HEK293 (cell line): ENCODE results near the gene MYL9.

Experiments
- CTCF ChIA-PET: fragments of 350-600 bp; formaldehyde crosslinking; extraction: SDS; loops from one replicate; lab custom pipeline; 2021; ENCODE audit warnings: antibody characterized with exemption; lab: Yijun Ruan, JAX
- POLR2A ChIA-PET: fragments of 300-600 bp; formaldehyde crosslinking; extraction: SDS; loops from one replicate; lab custom pipeline; 2020; ENCODE audit warnings: antibody characterized with exemption, inconsistent platforms; lab: Yijun Ruan, JAX
- H3K27ac ChIP-seq: fragments of 200-500 bp; sonication (Bioruptor generic); 2 replicates; pipeline ENCODE4 v1.5.1; 2014; ENCODE audit warnings: low read depth, low read length, control low read depth, inconsistent platforms; ENCODE audit errors: extremely low read depth
- H3K36me3 ChIP-seq, 2 experiments: fragments of 200-500 bp in 1 of 2; sonication (Bioruptor generic) in 1 of 2; 1 replicate in 1 of 2; 2 replicates in 1 of 2; pipeline ENCODE4 v1.5.1; 2014 to 2017; ENCODE audit warnings: inconsistent platforms in 2 of 2, low read length in 2 of 2; ENCODE audit not compliant: control insufficient read depth in 2 of 2, insufficient read depth in 1 of 2
- H3K4me1 ChIP-seq: fragments of 200-500 bp; sonication (Bioruptor generic); 2 replicates; pipeline ENCODE4 v1.5.1; 2014; ENCODE audit warnings: mild to moderate bottlenecking, low read length, inconsistent platforms; ENCODE audit not compliant: control insufficient read depth, insufficient read depth
- H3K4me3 ChIP-seq: 2 replicates; pipeline ENCODE4 v1.5.1; 2011; ENCODE audit warnings: low read depth, mild to moderate bottlenecking, control low read depth, low read length, moderate library complexity
- H3K9me3 ChIP-seq: fragments of 200-500 bp; sonication (Bioruptor generic); 2 replicates; pipeline ENCODE4 v1.5.1; 2014; ENCODE audit warnings: low read depth, low read length, inconsistent platforms; ENCODE audit not compliant: control insufficient read depth, insufficient read depth
- OVOL3 ChIP-seq: fragments of 450-650 bp; formaldehyde crosslinking; IDR thresholded peaks from 2 replicates; pipeline ENCODE4 v1.5.1; 2016; ENCODE audit warnings: missing biosample characterization, missing genetic modification characterization
- PRDM1 ChIP-seq: fragments of 450-650 bp; formaldehyde crosslinking; IDR thresholded peaks from 2 replicates; pipeline ENCODE4; 2016; ENCODE audit warnings: missing biosample characterization, missing genetic modification characterization
- SP7 ChIP-seq: fragments of 450-650 bp; formaldehyde crosslinking; IDR thresholded peaks from 2 replicates; pipeline ENCODE4 v1.5.1; 2016; ENCODE audit warnings: missing biosample characterization, missing genetic modification characterization
- ZBTB10 ChIP-seq: fragments of 450-650 bp; formaldehyde crosslinking; IDR thresholded peaks from 2 replicates; pipeline ENCODE4 v1.5.1; 2016; ENCODE audit warnings: missing biosample characterization, missing genetic modification characterization
- ZBTB11 ChIP-seq: fragments of 450-650 bp; formaldehyde crosslinking; conservative IDR thresholded peaks from 2 replicates; pipeline ENCODE4 v1.5.1; 2016; ENCODE audit warnings: low read depth, missing biosample characterization, missing genetic modification characterization
- ZEB2 ChIP-seq: fragments of 450-650 bp; formaldehyde crosslinking; IDR thresholded peaks from 2 replicates; pipeline ENCODE4 v1.5.1; 2016; ENCODE audit warnings: missing biosample characterization, missing genetic modification characterization
- ZNF112 ChIP-seq: fragments of 450-650 bp; formaldehyde crosslinking; IDR thresholded peaks from 2 replicates; pipeline ENCODE4 v1.5.0; 2017; ENCODE audit warnings: missing biosample characterization, missing genetic modification characterization
- ZNF140 ChIP-seq: fragments of 450-650 bp; formaldehyde crosslinking; IDR thresholded peaks from 2 replicates; pipeline ENCODE4 v1.5.1; 2016; ENCODE audit warnings: missing biosample characterization, missing genetic modification characterization
- ZNF239 ChIP-seq: fragments of 450-650 bp; formaldehyde crosslinking; IDR thresholded peaks from 2 replicates; pipeline ENCODE4 v1.5.1; 2016; ENCODE audit warnings: missing biosample characterization, missing genetic modification characterization
- ZNF561 ChIP-seq: fragments of 450-650 bp; IDR thresholded peaks from 2 replicates; pipeline ENCODE4 v1.5.1; 2018; ENCODE audit warnings: missing biosample characterization, missing genetic modification characterization, borderline replicate concordance
- ZNF677 ChIP-seq: fragments of 450-650 bp; IDR thresholded peaks from 2 replicates; pipeline ENCODE4 v1.5.0; 2018; ENCODE audit warnings: missing biosample characterization, mild to moderate bottlenecking, missing genetic modification characterization, moderate library complexity
- ZNF785 ChIP-seq: fragments of 450-650 bp; formaldehyde crosslinking; IDR thresholded peaks from 2 replicates; pipeline ENCODE4 v1.5.1; 2016; ENCODE audit warnings: missing biosample characterization, missing genetic modification characterization
- ZNF791 ChIP-seq: fragments of 450-650 bp; formaldehyde crosslinking; IDR thresholded peaks from 2 replicates; pipeline ENCODE4 v1.5.1; 2016; ENCODE audit warnings: missing biosample characterization, missing genetic modification characterization
- ZNF843 ChIP-seq: fragments of 450-650 bp; formaldehyde crosslinking; IDR thresholded peaks from 2 replicates; pipeline ENCODE4 v1.5.1; 2016; ENCODE audit warnings: missing biosample characterization, missing genetic modification characterization
- TF ChIP-seq, protein P1 (sequence below): fragments of 450-650 bp; formaldehyde crosslinking; IDR thresholded peaks from 2 replicates; pipeline ENCODE4 v1.5.1; 2016; ENCODE audit warnings: missing biosample characterization, missing genetic modification characterization
- TF ChIP-seq, protein P2 (sequence below): fragments of 450-650 bp; formaldehyde crosslinking; IDR thresholded peaks from 2 replicates; pipeline ENCODE4 v1.5.1; 2016; ENCODE audit warnings: missing biosample characterization, missing genetic modification characterization, borderline replicate concordance

Gene MYL9

DNA sequence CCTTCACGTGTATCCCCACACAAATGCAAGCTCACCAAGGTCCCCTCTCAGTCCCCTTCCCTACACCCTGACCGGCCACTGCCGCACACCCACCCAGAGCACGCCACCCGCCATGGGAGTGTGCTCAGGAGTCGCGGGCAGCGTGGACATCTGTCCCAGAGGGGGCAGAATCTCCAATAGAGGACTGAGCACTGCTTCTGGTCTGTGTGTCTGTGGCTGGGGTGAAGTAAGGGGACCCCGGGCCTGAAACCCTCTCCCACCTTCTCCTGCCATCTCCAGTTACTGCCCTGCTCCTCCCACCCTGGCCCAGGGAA, 8.3 kb downstream of the MYL9 start:
- Histone ChIP-seq H3K4me3 (no peak overlapping the region), H3K4me1 (no peaks in the 10 kb centered on the region), H3K9me3 (no peaks in the 10 kb centered on the region), H3K36me3 (no peaks in the 10 kb centered on the region), H3K27ac (no peak overlapping the region)
- CTCF ChIA-PET, result no interaction called here
- TF ChIP-seq OVOL3, result no peak
- TF ChIP-seq ZNF112 (tag by site-specific recombination), result no peak
- TF ChIP-seq, protein P1, sequence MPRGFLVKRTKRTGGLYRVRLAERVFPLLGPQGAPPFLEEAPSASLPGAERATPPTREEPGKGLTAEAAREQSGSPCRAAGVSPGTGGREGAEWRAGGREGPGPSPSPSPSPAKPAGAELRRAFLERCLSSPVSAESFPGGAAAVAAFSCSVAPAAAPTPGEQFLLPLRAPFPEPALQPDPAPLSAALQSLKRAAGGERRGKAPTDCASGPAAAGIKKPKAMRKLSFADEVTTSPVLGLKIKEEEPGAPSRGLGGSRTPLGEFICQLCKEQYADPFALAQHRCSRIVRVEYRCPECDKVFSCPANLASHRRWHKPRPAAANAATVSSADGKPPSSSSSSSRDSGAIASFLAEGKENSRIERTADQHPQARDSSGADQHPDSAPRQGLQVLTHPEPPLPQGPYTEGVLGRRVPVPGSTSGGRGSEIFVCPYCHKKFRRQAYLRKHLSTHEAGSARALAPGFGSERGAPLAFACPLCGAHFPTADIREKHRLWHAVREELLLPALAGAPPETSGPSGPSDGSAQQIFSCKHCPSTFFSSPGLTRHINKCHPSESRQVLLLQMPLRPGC (tag by site-specific recombination), result no peak
- TF ChIP-seq ZBTB10 (tag by site-specific recombination), result no peak
- TF ChIP-seq ZNF561 (tag by site-specific recombination), result no peak
- TF ChIP-seq ZEB2 (tag by site-specific recombination), result no peak
- no peak for TF ChIP-seq PRDM1
- TF ChIP-seq ZNF140 (tag by site-specific recombination), result no peak
- TF ChIP-seq ZNF785 (tag by site-specific recombination), result no peak
- no peak for TF ChIP-seq ZNF677
- TF ChIP-seq, protein P2, sequence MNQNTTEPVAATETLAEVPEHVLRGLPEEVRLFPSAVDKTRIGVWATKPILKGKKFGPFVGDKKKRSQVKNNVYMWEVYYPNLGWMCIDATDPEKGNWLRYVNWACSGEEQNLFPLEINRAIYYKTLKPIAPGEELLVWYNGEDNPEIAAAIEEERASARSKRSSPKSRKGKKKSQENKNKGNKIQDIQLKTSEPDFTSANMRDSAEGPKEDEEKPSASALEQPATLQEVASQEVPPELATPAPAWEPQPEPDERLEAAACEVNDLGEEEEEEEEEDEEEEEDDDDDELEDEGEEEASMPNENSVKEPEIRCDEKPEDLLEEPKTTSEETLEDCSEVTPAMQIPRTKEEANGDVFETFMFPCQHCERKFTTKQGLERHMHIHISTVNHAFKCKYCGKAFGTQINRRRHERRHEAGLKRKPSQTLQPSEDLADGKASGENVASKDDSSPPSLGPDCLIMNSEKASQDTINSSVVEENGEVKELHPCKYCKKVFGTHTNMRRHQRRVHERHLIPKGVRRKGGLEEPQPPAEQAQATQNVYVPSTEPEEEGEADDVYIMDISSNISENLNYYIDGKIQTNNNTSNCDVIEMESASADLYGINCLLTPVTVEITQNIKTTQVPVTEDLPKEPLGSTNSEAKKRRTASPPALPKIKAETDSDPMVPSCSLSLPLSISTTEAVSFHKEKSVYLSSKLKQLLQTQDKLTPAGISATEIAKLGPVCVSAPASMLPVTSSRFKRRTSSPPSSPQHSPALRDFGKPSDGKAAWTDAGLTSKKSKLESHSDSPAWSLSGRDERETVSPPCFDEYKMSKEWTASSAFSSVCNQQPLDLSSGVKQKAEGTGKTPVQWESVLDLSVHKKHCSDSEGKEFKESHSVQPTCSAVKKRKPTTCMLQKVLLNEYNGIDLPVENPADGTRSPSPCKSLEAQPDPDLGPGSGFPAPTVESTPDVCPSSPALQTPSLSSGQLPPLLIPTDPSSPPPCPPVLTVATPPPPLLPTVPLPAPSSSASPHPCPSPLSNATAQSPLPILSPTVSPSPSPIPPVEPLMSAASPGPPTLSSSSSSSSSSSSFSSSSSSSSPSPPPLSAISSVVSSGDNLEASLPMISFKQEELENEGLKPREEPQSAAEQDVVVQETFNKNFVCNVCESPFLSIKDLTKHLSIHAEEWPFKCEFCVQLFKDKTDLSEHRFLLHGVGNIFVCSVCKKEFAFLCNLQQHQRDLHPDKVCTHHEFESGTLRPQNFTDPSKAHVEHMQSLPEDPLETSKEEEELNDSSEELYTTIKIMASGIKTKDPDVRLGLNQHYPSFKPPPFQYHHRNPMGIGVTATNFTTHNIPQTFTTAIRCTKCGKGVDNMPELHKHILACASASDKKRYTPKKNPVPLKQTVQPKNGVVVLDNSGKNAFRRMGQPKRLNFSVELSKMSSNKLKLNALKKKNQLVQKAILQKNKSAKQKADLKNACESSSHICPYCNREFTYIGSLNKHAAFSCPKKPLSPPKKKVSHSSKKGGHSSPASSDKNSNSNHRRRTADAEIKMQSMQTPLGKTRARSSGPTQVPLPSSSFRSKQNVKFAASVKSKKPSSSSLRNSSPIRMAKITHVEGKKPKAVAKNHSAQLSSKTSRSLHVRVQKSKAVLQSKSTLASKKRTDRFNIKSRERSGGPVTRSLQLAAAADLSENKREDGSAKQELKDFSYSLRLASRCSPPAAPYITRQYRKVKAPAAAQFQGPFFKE (tag by site-specific recombination), result no peak
- no peak for TF ChIP-seq ZNF239 (tag by site-specific recombination)
- TF ChIP-seq ZBTB11, result no peak
- TF ChIP-seq SP7 (tag by site-specific recombination), result no peak
- no peak for TF ChIP-seq ZNF791
- no peak for TF ChIP-seq ZNF843 (tag by site-specific recombination)
- POLR2A ChIA-PET, result no interaction called here
